ENCODE measurements around the gene LCT.

- TF ChIP-seq POLR2A (IDR thresholded peaks at IDR 0.05) (no peak), CTCF (IDR thresholded peaks at IDR 0.05) (no peak)
Measured at GRCh38 chr2:135799738-135800137, 37.2 kb downstream of the LCT start.

Data from stomach (tissue), 4 donors.